22Rv1 (cell line): Measurements from ENCODE around the gene DOCK8.
"Not testable (repeated sequence)": the region's sequence is repeated elsewhere in the genome, so short reads cannot be mapped to it uniquely, and the experiment has no call there.

Experiments
- H3K27ac ChIP-seq: fragments of 450-650 bp; 2 replicates; pipeline ENCODE4 v1.5.1; 2017
- ZFX ChIP-seq: fragments of 450-650 bp; IDR thresholded peaks from 2 replicates; pipeline ENCODE4 v1.6.1; 2017; ENCODE audit warnings: antibody characterized with exemption, borderline replicate concordance
- TF ChIP-seq, protein P1 (sequence below): fragments of 450-650 bp; IDR thresholded peaks from 2 replicates; pipeline ENCODE4 v1.5.1; 2017; ENCODE audit warnings: mild to moderate bottlenecking

Gene DOCK8

DNA sequence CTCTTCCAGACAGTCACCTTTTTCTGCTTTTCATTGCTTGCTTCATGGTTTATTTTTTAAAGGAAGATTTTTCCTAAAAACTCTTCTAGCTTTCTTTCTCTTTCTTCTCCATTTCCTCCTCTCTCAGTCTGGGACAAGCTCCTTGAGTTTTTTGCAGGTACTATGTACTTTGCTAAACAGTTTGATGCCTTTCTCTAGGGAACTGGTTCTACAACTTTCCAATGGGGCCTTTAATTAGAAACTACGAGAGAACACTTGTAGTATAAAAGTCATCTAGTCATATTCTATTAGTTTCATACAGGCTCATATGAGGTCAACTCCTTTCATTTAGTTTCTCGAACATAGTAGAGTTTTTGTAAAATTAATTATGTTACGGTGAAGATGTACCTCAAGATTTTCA, 189.6 kb downstream of the DOCK8 start:
- no peak overlapping the region for H3K27ac ChIP-seq
- TF ChIP-seq, protein P1, sequence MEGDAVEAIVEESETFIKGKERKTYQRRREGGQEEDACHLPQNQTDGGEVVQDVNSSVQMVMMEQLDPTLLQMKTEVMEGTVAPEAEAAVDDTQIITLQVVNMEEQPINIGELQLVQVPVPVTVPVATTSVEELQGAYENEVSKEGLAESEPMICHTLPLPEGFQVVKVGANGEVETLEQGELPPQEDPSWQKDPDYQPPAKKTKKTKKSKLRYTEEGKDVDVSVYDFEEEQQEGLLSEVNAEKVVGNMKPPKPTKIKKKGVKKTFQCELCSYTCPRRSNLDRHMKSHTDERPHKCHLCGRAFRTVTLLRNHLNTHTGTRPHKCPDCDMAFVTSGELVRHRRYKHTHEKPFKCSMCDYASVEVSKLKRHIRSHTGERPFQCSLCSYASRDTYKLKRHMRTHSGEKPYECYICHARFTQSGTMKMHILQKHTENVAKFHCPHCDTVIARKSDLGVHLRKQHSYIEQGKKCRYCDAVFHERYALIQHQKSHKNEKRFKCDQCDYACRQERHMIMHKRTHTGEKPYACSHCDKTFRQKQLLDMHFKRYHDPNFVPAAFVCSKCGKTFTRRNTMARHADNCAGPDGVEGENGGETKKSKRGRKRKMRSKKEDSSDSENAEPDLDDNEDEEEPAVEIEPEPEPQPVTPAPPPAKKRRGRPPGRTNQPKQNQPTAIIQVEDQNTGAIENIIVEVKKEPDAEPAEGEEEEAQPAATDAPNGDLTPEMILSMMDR: no peak
- TF ChIP-seq ZFX: no peak

DNA sequence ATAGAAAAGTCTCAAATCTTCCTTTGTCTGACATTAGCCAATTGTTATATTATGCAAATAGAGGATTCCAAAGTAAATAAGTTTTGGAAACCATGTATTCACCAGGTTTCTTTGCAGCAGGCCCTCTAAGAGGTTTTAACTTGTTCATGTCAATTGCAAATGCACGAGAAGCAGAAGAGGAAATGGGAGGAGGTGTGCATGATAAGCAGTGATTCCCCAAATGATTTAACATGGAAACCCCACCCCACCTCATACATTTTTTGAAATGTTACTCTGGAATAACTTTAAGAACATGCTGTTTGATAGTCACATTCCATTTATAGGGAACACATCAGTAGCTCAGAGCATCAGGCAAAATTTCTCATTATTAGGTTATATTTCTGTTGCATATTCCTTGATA, 190.7 kb downstream of the DOCK8 start:
- H3K27ac ChIP-seq: no peak overlapping the region
- TF ChIP-seq, protein P1: no peak
- TF ChIP-seq ZFX: no peak

DNA sequence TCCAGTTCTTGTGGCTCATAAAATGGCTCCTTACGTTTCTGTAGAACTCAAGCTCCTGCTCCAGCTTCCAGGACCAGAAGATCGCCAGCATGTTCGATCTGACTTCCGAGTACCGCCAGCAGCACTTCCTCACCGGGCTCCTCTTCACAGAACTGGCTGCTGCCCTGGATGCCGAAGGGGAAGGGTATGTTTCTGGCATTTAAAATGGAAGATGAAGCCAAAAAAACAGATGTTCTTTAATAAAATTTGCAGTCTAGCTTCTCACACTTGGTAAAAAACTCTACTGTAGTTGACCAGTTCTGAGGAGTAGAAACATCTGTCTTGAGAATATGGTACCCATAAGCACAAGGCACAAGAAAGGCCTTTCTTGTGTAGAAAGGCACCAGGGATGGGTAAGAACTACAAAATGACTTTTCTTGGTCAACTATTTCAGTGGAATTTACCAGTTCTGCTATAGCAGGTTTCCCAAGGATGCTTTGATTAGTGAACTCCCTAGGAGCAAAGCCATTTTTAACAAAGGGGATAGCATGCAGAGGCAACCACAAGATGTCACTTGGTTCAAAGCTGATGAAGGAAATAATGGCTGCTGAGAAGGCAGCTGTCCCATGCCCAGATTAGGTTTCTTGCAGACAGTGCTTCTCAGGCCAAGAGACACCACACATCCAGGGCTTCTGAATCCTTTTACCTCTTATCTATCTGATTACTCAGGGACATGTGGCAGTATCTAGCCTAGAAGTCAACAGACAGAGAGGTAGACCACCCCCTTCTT, 192.4 kb downstream of the DOCK8 start:
- H3K27ac ChIP-seq: no peak overlapping the region
- TF ChIP-seq ZFX: no peak
- TF ChIP-seq, protein P1: no peak

DNA sequence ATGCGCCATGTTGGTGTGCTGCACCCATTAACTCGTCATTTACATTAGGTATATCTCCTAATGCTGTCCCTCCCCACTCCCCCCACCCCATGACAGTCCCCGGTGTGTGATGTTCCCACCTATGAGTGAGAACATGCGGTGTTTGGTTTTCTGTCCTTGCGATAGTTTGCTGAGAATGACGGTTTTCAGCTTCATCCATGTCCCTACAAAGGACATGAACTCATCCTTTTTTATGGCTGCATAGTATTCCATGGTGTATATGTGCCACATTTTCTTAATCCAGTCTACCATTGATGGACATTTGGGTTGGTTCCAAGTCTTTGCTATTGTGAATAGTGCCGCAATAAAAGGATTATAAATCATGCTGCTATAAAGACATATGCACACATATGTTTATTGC, 195.0 kb downstream of the DOCK8 start:
- not testable (repeated sequence) for H3K27ac ChIP-seq

DNA sequence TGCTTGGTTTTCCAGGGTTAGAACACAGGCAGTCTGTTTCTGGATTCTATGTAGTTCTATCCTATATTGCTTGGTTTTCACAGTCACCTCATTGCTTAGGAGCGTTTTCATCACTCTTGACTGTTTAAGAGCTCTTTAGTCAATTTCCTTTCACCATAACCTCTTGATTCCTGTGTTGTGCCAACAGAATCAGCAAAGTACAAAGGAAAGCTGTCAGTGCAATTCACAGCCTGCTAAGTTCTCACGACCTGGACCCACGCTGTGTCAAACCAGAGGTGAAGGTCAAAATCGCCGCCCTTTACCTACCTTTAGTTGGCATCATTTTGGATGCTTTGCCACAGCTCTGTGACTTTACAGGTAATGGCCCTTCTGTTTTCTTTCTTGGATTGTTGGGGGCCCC, 199.9 kb downstream of the DOCK8 start:
- TF ChIP-seq, protein P1: no peak
- TF ChIP-seq ZFX: no peak
- H3K27ac ChIP-seq: no peak overlapping the region

DNA sequence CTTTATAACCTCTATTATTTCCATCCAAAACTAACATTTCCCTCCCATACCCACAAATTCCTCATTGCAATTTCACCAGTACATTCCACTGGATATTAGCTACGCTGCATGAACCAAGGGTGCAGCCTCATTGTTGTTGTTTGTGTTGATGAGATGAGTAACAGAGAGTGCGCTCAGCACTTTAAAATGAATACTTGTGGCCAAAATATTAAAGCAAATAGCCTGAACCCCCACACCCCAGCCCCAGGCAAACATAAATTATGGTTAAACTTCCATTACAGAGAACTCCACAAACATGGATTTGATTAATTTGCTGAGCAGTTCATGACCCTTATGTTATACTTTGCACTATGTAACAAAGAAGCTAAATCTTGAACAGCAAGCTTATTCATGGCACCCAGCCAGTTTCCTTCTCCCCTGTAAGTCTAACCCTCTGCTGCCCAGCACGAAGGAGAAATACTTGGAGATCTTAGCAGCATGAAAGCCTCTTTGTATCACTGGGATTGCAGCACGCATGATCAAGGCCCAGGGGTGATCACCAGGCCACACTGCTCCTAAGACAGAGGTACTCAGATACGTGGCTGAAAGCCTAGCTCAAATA, 205.0 kb downstream of the DOCK8 start:
- no peak overlapping the region for H3K27ac ChIP-seq
- no peak for TF ChIP-seq ZFX
- TF ChIP-seq, protein P1: no peak

DNA sequence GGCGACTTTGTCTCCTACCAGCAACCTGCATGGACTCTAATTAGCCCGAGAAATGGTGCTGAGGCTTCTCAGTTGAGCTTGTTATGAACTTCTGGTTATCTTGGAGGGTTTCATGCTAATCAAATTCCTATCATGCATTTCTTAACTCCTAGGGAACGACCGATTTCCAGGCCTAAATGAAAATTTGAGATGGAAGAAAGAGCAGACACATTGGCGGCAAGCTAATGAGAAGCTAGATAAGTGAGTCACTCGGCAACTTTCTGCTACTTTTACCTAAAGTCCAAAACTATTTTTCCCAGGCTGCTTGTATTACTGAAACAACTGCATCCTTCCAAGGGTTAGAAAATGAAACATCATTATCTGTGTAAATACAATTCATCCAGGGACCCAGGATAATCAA, 207.2 kb downstream of the DOCK8 start:
- H3K27ac ChIP-seq: no peak overlapping the region
- TF ChIP-seq, protein P1: no peak
- TF ChIP-seq ZFX: no peak
